PC-9 (cell line): Measurements from ENCODE around the gene MAFB.

Experiments used
- EZH2 ChIP-seq: fragments of 200-600 bp; sonication (generic); IDR thresholded peaks from 2 replicates; pipeline ENCODE4 v1.8.0; 2017; ENCODE audit warnings: antibody characterized with exemption, low read depth
- TF ChIP-seq, protein P1 (sequence below): fragments of 200-600 bp; sonication (generic); conservative IDR thresholded peaks from 2 replicates; pipeline ENCODE4 v1.6.1; 2017; ENCODE audit warnings: mixed run types, antibody characterized with exemption, mild to moderate bottlenecking, moderate library complexity

GRCh38 chr20:40636486-40636885 lies 52.5 kb downstream of the MAFB start:
- TF ChIP-seq, protein P1, sequence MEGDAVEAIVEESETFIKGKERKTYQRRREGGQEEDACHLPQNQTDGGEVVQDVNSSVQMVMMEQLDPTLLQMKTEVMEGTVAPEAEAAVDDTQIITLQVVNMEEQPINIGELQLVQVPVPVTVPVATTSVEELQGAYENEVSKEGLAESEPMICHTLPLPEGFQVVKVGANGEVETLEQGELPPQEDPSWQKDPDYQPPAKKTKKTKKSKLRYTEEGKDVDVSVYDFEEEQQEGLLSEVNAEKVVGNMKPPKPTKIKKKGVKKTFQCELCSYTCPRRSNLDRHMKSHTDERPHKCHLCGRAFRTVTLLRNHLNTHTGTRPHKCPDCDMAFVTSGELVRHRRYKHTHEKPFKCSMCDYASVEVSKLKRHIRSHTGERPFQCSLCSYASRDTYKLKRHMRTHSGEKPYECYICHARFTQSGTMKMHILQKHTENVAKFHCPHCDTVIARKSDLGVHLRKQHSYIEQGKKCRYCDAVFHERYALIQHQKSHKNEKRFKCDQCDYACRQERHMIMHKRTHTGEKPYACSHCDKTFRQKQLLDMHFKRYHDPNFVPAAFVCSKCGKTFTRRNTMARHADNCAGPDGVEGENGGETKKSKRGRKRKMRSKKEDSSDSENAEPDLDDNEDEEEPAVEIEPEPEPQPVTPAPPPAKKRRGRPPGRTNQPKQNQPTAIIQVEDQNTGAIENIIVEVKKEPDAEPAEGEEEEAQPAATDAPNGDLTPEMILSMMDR = no peak
- TF ChIP-seq EZH2 = no peak
